HG02623 (cell line): ENCODE data around the gene GCNT4.
"Not testable (repeated sequence)": the region's sequence is repeated elsewhere in the genome, so short reads cannot be mapped to it uniquely, and the experiment has no call there.

Source experiments
- ATAC-seq: cut with Tn5 transposase; IDR thresholded peaks from one replicate; pipeline ENCODE4 v1.9.1; 2021; ENCODE audit warnings: moderate library complexity; ENCODE audit not compliant: unreplicated experiment

GCNT4 gene, protein sequence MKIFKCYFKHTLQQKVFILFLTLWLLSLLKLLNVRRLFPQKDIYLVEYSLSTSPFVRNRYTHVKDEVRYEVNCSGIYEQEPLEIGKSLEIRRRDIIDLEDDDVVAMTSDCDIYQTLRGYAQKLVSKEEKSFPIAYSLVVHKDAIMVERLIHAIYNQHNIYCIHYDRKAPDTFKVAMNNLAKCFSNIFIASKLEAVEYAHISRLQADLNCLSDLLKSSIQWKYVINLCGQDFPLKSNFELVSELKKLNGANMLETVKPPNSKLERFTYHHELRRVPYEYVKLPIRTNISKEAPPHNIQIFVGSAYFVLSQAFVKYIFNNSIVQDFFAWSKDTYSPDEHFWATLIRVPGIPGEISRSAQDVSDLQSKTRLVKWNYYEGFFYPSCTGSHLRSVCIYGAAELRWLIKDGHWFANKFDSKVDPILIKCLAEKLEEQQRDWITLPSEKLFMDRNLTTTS

DNA sequence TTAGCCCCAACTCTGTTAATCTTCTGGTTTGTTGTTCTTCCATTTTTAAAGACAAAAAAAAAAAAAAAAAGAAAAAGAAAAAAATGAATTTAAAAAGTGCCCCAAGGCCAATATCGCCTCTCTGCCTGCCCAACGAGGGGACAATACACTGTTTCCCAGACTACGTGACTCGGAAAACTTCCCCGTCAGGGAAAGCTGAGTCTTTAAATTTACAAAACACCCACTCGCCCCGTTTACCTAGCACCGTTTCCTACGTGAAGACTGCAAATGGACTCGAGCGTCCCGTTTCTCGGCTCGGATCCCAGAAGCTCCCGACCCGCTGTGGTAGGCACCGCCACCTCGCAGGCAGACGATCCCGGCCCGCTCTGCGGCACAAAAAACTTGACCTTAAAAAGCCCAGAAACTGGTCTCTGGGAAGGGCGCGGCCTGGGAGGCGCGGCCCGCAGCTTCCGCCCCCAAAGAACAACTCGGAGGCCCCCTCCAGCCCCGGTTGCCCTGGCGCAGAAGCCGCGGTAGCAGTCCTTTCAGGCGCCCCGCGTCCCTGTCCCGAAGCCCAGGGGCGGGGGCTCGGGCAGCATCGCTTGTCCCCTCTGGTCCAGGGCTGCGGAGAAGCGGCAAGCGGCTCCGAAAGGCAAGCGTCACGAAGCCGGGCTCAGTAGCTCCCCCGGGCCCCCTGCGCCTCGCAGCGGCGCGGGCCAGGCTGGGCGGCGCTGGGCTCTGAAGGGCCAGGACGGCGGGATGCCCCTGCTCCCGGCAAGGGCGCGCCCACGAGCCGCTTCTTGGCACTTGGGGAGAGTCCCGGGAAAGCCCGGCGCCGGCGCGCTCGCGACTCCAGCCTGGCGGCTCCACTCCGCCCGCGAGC lies at the start of gene GCNT4:
GCNT4 (minus strand) TSS at position 367 of the 862 bp plus-strand sequence. CDS start 22,521 bp downstream, outside the sequence.
- ATAC-seq, result no peak

DNA sequence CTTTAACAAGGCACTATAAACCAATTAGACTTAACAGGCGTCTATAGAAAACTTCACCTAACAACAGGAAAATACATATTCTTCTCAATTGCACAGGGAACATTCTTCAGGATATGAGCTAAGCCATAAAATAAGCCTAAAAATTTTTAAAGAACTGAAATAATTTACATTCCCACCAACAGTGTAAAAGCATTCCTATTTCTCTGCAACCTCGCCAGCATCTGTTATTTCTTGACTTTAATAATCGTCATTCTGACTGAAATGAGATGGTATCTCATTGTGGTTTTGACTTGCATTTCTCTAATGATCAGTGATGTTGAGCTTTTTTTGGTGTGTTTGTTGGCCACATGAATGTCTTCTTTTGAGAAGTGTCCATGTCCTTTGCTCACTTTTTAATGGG lies 43.6 kb upstream of the GCNT4 start:
- not testable (repeated sequence) for ATAC-seq

DNA sequence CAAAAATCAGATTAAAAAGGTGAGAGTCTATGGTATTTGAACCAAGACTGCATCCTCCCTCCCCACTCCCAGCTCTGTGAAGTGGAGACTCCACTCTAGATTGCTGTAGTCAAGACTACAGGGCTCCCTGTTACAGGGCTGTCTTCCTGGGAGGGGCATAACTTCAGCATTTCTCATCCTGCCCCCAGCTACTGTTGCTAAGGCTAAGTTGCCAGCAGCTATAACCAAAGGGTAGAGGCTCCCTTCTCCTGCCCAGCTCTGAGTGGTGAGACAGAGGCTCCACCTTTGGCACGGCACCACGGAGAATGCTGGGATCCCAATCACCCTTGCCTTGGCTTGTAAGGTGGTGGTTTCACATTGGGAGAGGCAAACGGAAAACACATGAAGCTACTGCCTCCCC lies 39.2 kb upstream of the GCNT4 start:
- no peak for ATAC-seq

DNA sequence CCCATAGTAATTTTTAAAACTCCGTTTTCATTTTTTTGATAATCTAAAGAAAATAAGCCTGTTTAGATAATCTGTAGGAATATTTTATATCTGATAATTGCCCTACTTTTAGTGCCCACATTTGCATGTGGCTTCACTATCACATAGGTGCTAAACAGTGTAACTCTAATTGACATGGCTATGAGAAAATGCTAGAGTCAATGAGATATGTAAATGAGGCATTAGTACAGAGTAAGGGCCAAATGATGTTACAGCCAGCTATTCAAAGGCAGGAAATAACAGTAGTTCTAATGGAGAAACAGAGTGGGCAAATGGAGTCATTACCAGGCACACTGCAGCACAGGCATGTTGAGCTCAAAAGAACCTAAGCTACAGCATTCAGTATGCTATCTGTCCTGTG lies 37.3 kb upstream of the GCNT4 start:
- ATAC-seq, result no peak

DNA sequence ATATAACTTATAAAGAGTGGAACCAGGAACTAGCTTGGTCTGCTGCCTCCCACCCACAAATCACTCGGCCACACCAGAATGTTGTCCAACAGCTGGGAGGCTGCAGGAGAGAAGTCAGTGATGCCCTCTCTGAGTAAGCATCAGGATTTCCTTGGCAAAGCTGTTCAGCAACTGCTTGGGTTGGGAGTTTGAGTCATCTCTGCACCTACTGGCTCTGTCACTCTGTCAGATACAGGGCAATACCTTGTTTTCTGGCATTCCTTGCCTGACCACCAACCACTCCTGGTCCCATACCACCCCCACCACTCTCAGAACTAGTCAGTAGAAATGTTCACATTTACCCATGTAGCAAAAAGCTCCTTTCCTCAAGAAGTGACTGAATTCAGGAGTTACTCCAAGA lies 36.8 kb upstream of the GCNT4 start:
- ATAC-seq, result no peak

DNA sequence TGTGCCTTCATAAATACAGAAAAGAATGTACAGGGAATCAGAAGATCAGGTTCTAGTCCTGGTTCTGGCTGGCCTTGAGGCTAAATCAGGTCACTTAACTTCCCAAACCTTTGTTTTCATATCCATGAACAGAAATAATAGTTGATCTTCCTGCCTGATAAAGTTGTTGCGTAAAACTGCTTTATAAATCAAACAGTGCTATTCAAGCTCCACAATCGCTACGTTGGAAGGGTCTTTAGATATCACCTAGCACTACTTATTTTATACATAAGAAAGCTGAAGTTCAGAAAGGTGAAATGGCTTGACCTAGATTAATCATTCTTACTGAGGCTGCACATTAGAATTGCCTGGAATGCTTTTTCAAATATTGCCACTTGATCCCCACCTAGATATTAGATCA lies 36.3 kb upstream of the GCNT4 start:
- no peak for ATAC-seq

DNA sequence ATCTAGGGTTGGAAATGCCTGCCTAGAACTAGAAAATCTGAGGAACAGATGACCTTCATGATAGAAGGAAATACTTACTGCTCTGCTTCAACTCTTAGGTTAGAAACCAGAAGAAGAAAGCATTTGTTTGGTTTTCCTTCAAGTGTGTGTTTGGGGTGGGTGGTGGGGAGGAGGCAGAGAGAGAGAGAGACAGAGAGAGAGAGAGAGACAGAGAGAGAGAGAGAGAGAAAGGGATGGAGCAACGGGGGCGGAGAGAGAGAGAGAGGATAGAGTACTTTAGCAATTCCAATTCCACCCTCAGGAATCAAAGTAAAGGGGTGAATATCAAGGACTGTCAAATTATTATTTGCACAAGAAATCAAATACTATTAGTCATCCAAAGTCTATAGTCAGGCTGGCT lies 29.2 kb upstream of the GCNT4 start:
- no peak for ATAC-seq

DNA sequence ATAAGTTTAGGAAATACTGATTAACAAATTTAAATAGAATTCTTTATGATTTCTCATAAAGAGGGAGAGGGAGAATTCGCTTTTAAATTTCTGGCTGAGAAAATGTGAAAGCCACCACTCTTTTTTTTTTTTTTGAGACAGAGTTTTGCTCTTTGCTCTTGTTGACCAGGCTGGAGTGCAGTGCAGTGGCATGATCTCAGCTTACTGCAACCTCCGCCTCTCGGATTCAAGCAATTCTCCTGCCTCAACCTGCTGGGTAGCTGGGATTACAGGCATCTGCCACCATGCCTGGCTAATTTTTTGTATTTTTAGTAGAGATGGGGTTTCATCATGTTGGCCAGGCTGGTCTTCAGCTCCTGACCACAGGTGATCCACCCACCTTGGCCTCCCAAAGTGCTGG lies 27.0 kb upstream of the GCNT4 start:
- not testable (repeated sequence) for ATAC-seq

DNA sequence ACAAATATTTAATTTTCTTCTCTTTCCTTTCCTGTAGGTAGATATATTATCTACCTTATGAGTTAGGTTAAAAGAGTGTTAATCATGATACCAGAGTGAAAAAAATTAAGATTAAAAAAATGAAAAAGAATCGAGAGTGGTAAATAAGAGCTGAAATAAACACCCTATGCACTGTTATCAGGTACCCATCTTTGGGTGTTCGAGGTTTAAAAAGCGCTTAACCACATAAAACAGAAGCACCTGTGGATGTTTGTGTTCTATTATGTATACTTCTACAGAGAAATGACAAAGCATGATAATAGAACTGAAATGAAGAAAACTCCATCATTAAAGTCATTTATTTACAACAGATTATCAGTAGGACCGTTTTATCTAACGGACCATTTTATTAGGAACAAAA lies 25.7 kb upstream of the GCNT4 start:
- no peak for ATAC-seq

DNA sequence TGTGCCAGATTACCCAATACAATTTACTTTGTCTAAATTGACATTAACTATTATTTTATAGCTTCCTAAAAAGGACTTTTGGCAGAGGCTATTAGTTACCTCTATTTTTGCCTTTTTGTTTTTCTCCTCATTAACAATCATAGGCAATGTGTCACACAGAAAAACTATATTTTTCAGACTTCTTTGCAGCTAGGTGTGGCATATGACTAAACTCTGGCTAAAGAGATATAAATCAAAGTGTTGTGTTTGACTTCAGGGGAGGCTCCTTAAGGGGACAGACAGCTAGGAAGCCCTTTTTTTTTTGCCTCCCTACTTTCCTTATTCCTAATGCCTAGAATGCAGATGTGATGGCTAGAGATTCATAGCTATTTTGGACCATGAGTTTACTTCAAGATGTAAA lies 19.7 kb upstream of the GCNT4 start:
- no peak for ATAC-seq

DNA sequence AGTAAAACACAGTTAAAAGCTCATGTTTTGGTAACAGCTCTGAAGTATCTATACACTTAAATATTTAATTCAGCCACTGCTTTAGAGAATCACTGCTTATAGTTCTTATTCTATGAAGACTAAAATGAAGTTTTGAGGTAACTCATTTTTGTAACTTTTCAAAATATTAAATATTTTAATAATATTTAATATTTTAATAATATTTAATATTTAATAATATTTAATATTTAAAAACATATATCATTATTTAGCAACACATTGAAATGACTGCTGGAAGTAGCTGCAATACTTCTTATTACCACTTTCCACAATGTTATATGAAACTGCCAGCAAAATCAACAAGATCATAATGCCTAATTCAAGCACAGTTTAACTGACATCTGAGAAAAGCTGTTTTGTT lies 18.7 kb upstream of the GCNT4 start:
- ATAC-seq, result no peak

DNA sequence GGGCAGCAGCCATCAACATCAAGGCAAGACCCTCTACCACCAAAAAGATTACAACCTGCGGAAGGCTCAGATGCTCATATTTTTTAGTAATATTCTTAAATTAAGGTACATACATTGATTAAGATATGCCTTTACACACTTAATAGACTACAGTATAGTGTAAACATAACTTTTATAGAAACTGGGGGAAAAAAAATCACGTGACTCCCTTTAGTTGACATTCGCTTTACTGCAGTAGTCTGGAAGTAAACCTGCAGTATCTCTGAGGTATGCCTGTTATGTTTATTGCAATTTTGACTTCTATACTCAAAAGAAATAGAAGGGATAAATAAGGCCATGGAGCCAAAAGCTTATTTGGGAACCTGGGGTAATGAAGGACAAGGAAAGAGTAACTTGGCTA lies 15.1 kb upstream of the GCNT4 start:
- ATAC-seq, result no peak

DNA sequence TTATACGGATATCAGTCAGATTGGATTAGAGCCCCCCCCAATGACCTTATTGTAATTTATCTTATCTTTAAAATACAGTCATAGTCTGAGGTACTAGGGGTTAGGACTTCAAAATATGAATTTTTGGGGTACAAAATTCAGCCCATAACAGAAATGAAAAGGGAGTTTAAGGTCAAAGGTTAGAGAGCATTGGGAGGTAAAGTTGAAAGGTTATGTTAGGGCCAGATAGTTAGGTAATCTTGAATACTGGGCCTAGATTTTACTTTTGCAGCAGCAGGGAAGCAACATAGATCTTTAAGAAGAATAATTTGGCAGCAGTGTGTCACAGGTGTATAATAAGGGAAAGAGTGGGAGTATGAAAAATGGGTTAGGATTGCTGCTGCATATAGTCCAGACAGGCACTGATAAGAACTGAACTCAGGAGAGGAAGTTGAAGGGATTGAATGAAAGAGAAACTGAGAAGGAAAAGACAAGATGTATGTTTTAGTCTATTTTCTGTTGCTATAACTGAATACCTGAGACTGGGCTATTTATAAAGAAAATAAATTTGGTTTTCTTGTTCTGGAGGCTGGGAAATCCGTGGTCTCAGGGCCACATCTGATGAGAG lies 10.7 kb upstream of the GCNT4 start:
- ATAC-seq, result peak; percentile 63

DNA sequence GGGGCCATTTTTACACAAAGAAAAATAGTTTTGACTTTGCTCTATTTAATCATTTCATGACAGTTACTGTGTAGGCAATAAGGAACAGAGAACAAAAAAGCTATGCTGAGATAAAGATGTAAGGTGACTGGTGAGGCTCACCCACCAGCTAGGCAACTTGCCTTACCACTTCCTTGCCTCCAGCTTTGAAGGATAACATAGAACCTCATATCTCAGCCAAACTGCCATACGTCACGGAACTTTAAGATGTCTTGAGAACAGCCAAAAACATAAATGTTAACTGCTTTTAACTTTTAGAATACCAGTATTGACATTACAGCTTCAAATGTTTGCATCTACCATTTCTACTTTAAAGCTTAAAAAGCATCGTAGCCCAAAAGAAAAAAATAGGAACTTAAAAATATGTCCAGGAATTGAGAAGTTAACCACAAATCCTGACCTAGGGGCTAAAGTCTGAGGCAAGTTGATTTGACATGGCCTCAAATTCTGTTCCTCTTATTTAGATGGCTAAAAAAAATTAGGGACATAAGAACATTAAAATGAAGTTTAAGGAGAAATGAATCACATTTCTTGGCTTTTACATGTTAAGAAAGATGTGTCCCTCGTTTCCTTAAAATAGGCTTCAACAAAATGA lies 7.7 kb upstream of the GCNT4 start:
- no peak for ATAC-seq

DNA sequence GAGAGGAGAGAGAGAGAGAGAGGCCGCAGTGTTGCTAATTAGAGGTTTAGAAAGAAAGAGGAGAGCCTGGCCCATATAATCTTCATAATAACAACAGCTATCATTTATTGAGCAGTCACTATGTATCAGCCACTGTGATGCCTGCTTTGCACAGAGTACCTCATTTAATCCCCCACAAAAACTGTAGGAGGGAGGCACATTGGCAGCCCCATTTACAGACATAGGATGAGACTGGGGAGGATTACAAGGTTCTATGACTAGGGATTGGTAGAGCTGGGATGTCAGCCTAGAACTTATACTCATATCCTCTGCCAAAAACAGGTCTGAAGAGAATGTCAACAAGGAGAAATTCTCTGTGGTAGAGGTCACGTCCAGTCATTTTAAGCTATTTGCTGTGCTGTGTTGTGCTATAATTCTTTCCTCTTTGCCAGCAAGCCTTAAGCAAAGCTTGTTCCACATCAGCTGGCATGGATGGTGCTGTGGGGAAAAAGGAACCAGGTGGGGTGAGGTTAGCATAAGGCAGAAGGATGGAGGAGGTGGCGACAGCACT lies 6.7 kb upstream of the GCNT4 start:
- no peak for ATAC-seq

DNA sequence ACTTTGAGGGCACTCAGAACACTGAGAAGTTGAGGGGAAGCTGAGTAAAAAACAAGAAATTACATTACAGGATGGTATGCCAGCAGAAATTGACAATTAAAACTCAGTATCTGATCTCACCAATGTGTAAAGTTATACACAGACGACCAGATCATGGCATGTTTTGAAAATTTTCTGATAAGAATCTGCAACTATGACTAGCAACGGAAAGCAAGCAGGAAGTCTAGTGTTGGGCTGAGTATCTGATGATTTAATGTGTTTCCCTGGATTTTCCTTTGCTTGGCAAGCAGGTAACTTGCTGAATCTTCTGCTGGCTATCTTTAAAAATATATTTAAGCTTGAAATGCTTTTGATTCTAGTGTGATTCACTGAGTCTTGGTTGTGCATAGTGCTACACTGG lies 5.2 kb upstream of the GCNT4 start:
- no peak for ATAC-seq

DNA sequence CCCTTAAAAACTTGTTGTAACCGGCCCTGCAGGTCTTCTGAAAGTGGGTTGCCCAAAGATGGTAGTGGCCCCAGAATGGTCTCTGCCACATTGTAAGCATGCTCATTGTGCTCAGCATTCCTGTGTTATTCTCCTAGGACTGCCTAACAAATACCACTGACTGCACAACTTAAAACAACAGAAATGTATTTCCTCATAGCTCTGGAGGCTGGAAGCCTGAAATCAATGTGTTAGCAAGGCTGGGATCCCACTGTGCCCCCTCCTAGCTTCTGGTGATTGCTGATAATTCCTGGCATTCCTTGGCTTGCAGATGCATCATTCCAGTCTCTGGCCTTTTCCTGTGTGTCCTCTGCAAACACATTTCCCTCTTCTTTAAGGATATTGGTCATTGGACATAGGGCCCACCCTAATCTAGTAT lies 3.4 kb upstream of the GCNT4 start:
- ATAC-seq, result no peak

DNA sequence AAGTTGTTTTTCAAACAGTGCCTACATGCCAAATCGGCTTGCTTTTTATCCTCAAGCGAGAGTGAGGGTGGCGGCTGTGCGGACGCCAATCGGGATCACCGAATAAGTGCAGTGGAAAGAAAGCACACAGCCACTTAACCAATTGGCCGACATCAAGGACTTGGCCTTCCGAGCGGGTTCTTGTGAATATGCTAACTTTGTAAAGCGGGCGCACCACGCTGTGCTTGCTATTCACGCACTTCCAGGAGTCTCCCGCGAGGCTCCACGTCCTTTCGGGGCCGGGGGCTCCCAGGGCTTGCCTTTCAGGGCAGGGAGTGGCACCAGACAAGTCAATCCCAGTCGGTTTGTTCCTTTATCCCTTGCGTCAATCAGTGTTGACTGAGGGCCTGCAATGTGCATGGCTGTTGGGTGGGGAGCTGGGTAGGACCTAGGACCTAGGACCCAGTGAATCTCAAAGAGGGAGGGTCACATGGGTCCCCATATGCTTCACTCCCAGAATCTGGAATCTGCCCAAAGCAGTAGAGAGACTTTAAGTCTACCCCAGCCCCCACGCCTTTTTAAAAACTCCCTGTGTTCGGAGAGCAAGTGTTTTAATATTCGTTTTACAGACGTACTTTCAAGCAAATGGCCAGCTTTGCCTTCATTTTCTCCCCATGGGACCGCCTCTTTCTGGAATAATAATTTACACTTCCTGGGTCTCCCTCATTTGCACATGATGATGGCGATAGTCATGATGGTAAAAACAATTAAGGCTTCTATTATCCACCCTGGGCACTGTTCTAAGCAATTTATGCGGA lies 2.0 kb upstream of the GCNT4 start:
- no peak for ATAC-seq

DNA sequence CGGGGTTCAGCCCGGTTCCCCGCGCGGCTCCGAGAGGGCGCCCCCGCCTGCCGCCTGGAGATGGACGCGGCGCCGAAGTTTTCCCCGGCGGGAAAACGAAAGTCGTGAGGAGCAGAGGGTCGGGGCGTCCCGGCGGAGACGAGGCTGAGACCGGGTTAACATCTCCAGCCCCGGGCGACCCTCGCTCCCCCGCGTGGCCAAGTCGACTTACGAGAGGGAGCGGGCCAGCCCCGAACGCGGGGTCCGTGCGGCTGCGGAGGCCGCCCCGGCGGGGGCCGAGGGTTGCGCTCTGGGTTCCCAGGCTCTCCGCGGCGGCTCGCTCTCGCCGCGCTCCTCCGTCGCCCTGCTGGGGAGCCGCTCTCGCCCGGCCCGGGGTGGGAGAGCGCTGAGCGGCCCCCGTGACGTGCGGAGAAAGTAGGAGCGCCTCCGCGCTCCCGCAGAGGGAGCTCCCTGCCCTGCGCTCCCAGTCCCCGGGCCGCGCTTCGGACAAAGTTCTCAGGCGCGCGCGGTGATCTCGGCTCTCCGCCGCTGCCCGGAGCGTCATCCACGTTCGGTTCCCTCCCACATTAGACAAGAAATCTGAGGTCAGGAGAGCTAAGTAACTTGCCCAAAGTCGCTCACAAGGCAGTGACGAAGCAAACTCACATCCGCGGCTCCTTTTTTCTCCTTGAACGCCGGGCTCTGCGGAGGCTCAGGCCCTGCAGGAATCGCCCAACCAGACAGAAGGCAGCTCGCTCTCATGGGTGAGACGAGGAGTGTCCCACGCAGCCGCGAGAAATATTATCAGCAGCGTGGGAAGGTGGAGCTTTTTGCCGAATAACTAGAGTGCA lies 1.2 kb upstream of the GCNT4 start:
- no peak for ATAC-seq

DNA sequence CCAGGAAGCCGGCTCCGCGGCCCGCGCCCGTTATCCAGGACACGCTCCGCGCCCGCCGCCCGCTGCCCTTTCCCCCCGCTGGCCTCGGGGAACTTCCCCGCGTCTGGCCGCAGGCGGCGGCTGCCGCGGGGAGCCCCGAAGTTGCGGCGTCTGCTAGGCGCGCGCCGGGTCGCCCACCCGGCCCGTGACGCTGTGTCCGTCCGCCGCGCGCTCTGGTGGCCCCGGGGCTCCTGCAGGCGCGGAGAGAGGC lies 621 bp upstream of the GCNT4 start:
- no peak for ATAC-seq
